SK-N-SH (cell line): ENCODE data around the gene PPP1R14C. TPM values are rescaled to one million over a fixed set of nuclear protein-coding genes. Genes with fewer than 3 reads are reported as not detected.

Source experiments
- CTCF ChIA-PET: fragments of 300-600, 350-600 bp; formaldehyde crosslinking; extraction: SDS; loops from one replicate; lab custom pipeline; 2021; lab: Yijun Ruan, JAX
- POLR2A ChIA-PET: fragments of 350-600 bp; sonication (Branson Sonifier 250); formaldehyde crosslinking; extraction: SDS; loops from one replicate; lab custom pipeline; 2020; ENCODE audit warnings: antibody characterized with exemption, inconsistent platforms; lab: Yijun Ruan, JAX
- DNase-seq: peaks from one replicate; pipeline ENCODE4 v3.0.0; 2012
- H2AFZ ChIP-seq: fragments of 200-600 bp; sonication (generic); 2 replicates; pipeline ENCODE4 v1.8.1; 2016; ENCODE audit warnings: antibody characterized with exemption, mild to moderate bottlenecking, low read depth
- H3F3A ChIP-seq: fragments of 200-600 bp; sonication (generic); replicated peaks from 2 replicates; pipeline ENCODE3; 2016; ENCODE audit warnings: antibody characterized with exemption, mild to moderate bottlenecking; ENCODE audit not compliant: insufficient read depth
- H3K27ac ChIP-seq, 2 experiments: fragments of 200-500 bp in 1 of 2; fragments of 200-600 bp in 1 of 2; sonication (Bioruptor generic) in 1 of 2; sonication (generic), shearing (Covaris generic) in 1 of 2; 2 replicates each; pipeline versions ENCODE4 v1.5.1 to v1.6.1; 2014 to 2016; ENCODE audit warnings: low read depth in 2 of 2, inconsistent platforms in 1 of 2, low read length in 1 of 2, mild to moderate bottlenecking in 1 of 2, mixed read lengths in 1 of 2
- H3K27me3 ChIP-seq: fragments of 200-600 bp; sonication (generic), shearing (Covaris generic); 2 replicates; pipeline ENCODE4 v1.6.1; 2016; ENCODE audit warnings: mixed run types; ENCODE audit not compliant: insufficient read depth
- H3K36me3 ChIP-seq, 2 experiments: fragments of 200-500 bp in 1 of 2; fragments of 200-600 bp in 1 of 2; sonication (Bioruptor generic) in 1 of 2; sonication (generic) in 1 of 2; replicated peaks in 1 of 2; 2 replicates each; pipeline versions ENCODE3 to v1.5.1; 2014 to 2016; ENCODE audit warnings: low read length in 1 of 2, mild to moderate bottlenecking in 1 of 2; ENCODE audit not compliant: insufficient read depth in 2 of 2, control insufficient read depth in 1 of 2
- H3K4me1 ChIP-seq, 2 experiments: fragments of 200-500 bp in 1 of 2; fragments of 200-600 bp in 1 of 2; sonication (Bioruptor generic) in 1 of 2; sonication (generic), shearing (Covaris generic) in 1 of 2; 2 replicates each; pipeline versions ENCODE4 v1.5.1 to v1.6.1; 2014 to 2016; ENCODE audit warnings: low read depth in 1 of 2, low read length in 1 of 2, mixed run types in 1 of 2; ENCODE audit not compliant: insufficient read depth in 2 of 2, control insufficient read depth in 1 of 2
- H3K4me2 ChIP-seq: fragments of 200-600 bp; sonication (generic), shearing (Covaris generic); 2 replicates; pipeline ENCODE4 v1.6.1; 2017; ENCODE audit warnings: mixed run types
- H3K4me3 ChIP-seq, 2 experiments: fragments of 200-500 bp in 1 of 2; fragments of 200-600 bp in 1 of 2; sonication (Bioruptor generic) in 1 of 2; sonication (generic), shearing (Covaris generic) in 1 of 2; 2 replicates each; pipeline versions ENCODE4 v1.5.1 to v1.8.1; 2014 to 2016; ENCODE audit warnings: low read depth in 2 of 2, inconsistent platforms in 1 of 2, low read length in 1 of 2, mild to moderate bottlenecking in 1 of 2, mixed read lengths in 1 of 2, moderate library complexity in 1 of 2
- H3K79me2 ChIP-seq: fragments of 200-600 bp; sonication (generic); 2 replicates; pipeline ENCODE4 v1.8.1; 2017; ENCODE audit warnings: mild to moderate bottlenecking; ENCODE audit not compliant: insufficient read depth
- H3K9ac ChIP-seq: fragments of 200-600 bp; sonication (generic); 2 replicates; pipeline ENCODE4 v1.6.1; 2017; ENCODE audit warnings: mixed run types
- H3K9me2 ChIP-seq: fragments of 200-600 bp; sonication (generic); 2 replicates; pipeline ENCODE4 v1.6.1; 2017; ENCODE audit warnings: mixed run types
- H3K9me3 ChIP-seq: fragments of 200-600 bp; sonication (generic); 2 replicates; pipeline ENCODE4 v1.6.1; 2017; ENCODE audit warnings: mixed run types, mild to moderate bottlenecking, moderate library complexity
- H4K20me1 ChIP-seq: fragments of 200-600 bp; sonication (generic); 2 replicates; pipeline ENCODE4 v1.6.1; 2017; ENCODE audit warnings: mild to moderate bottlenecking, mixed run types; ENCODE audit not compliant: insufficient read depth
- EP300 ChIP-seq, 2 experiments: IDR thresholded peaks; 2 replicates each; pipeline versions ENCODE4 v1.4.0 to v1.6.1; 2012; ENCODE audit warnings: borderline replicate concordance in 1 of 2, low read depth in 1 of 2, low read length in 1 of 2
- EZH2phosphoT487 ChIP-seq: fragments of 200-600 bp; sonication (generic); IDR thresholded peaks from 2 replicates; pipeline ENCODE4 v1.6.1; 2017; ENCODE audit warnings: low read depth, mixed run types, mild to moderate bottlenecking, antibody characterized with exemption, moderate library complexity, borderline replicate concordance
- FOXM1 ChIP-seq: IDR thresholded peaks from 2 replicates; pipeline ENCODE4 v1.4.0; 2012; ENCODE audit warnings: low read depth, mild to moderate bottlenecking
- GATA2 ChIP-seq: sonication (generic); formaldehyde crosslinking; IDR thresholded peaks from 2 replicates; pipeline ENCODE4 v1.5.0; 2020; ENCODE audit warnings: mild to moderate bottlenecking, missing genetic modification reagents
- MXI1 ChIP-seq: IDR thresholded peaks from 2 replicates; pipeline ENCODE4 v1.6.1; 2012; ENCODE audit warnings: mild to moderate bottlenecking, low read depth, low read length, improper control_type of control experiment
- NRF1 ChIP-seq: IDR thresholded peaks from 2 replicates; pipeline ENCODE4 v1.6.1; 2012; ENCODE audit warnings: low read depth, mild to moderate bottlenecking, low read length
- POLR2AphosphoS5 ChIP-seq: IDR thresholded peaks from 2 replicates; pipeline ENCODE4 v1.6.1; 2012; ENCODE audit warnings: low read depth, low read length
- RCOR1 ChIP-seq: fragments of 150-350 bp; IDR thresholded peaks from 2 replicates; pipeline ENCODE4 v1.6.1; 2017; ENCODE audit warnings: antibody characterized with exemption, low read length
- RFX5 ChIP-seq: IDR thresholded peaks from 2 replicates; pipeline ENCODE4 v1.6.1; 2012; ENCODE audit warnings: mild to moderate bottlenecking, improper control_type of control experiment, low read length
- RXRA ChIP-seq: IDR thresholded peaks from 2 replicates; pipeline ENCODE4 v1.4.0; 2012; ENCODE audit warnings: low read depth, mild to moderate bottlenecking, borderline replicate concordance
- TAF1 ChIP-seq: IDR thresholded peaks from 2 replicates; pipeline ENCODE4 v1.6.1; 2012; ENCODE audit warnings: low read depth, mild to moderate bottlenecking, low read length, moderate library complexity, borderline replicate concordance
- YY1 ChIP-seq: IDR thresholded peaks from 2 replicates; pipeline ENCODE4 v1.4.0; 2012; ENCODE audit warnings: low read depth, mild to moderate bottlenecking
- WGBS: methylation state at CpG from one replicate; pipeline ENCODE4 v1.1.6; 2017; ENCODE audit warnings: low lambda C conversion rate; 5-methylcytosine and 5-hydroxymethylcytosine counted together
- polyA plus RNA-seq, 3 experiments: library from polyadenylated mRNA; depleted of rRNA; stranded (reverse); fragments of >200 nt; gene quantifications; 2 replicates each; pipeline ENCODE4 v1.2.3, GENCODE V29; 2012
- TF ChIP-seq, protein P1 (sequence below): IDR thresholded peaks from 2 replicates; pipeline ENCODE4 v1.6.1; 2012; ENCODE audit warnings: mild to moderate bottlenecking, low read depth, low read length, moderate library complexity
- TF ChIP-seq, protein P2 (sequence below): fragments of 200-600 bp; sonication (generic); IDR thresholded peaks from 2 replicates; pipeline ENCODE4 v1.6.1; 2017; ENCODE audit warnings: antibody characterized with exemption, mild to moderate bottlenecking, moderate library complexity

Gene PPP1R14C
- polyA plus RNA-seq, 1 of the 3 experiments (the other 2 are of a cell fraction) = not detected

DNA sequence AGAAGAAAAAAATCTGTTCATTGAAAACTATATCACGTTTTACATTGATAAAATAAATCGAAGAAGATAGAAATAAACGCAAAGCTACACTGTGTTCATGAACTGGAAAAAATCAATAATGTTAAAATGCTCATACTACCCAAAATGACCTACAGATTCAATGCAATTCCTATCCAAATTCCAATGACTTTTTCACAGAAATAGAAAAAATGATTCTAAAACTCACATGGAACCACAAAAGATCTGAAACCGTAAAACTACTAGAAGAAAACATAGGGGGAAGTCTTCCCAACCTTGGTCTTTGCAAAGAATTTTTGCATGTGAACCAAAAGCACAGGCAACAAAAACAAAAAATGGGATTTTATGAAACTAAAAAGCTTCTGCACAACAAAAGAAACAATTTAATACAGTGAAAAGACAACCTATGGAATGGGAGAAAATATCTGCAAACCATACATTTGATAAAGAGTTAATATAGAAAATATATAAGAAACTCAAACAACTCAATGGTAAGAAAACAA, 40.0 kb upstream of the PPP1R14C start:
- no peaks in the 10 kb centered on the region for H3K9me2 ChIP-seq
- no peak overlapping the region for H3K9ac ChIP-seq
- TF ChIP-seq NRF1 = no peak
- no peaks in the 10 kb centered on the region for H3F3A ChIP-seq
- no peaks in the 10 kb centered on the region for H4K20me1 ChIP-seq
- no peak for DNase-seq
- no peak overlapping the region for H3K4me2 ChIP-seq
- no peak overlapping the region for H3K27ac ChIP-seq
- H2AFZ ChIP-seq = no peak overlapping the region
- POLR2A ChIA-PET = no interaction called here
- peaks cover 23% of the 10 kb centered on the region; the same call in 1 of the 2 replicates for H3K27me3 ChIP-seq
- WGBS = 51% methylated on average over 4 of the region's 4 CpGs
- H3K4me3 ChIP-seq = no peak overlapping the region
- CTCF ChIA-PET = no interaction called here
- H3K79me2 ChIP-seq = no peaks in the 10 kb centered on the region
- H3K4me1 ChIP-seq = no peaks in the 10 kb centered on the region
- no peaks in the 10 kb centered on the region for H3K9me3 ChIP-seq
- no peaks in the 10 kb centered on the region for H3K36me3 ChIP-seq

DNA sequence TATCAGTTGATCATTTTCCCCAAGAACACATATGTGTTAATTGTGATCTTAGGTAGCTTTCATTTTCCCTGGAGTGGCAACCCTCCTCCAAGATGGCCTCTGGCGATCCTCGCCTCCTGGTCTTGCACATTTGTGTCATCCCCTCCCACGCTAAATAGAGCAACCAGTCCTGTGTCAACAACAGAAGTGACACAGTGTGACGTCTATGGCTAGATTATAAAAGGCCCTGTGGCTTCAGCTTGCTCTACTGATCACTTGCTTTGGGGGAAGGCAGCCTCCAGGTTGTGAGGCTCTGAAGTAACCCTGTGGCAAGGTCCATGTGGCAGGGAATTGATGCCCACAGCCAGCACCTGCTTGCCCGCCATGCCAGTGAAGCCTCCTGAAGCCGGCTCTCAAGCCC, 30.6 kb upstream of the PPP1R14C start:
- Histone ChIP-seq H3F3A (no peaks in the 10 kb centered on the region), H3K27me3 (peaks cover 8% of the 10 kb centered on the region), H4K20me1 (no peaks in the 10 kb centered on the region), H3K9ac (no peak overlapping the region), H3K4me3 (no peak overlapping the region), H3K27ac (no peak overlapping the region), H3K4me1 (no peaks in the 10 kb centered on the region), H3K9me2 (no peaks in the 10 kb centered on the region), H3K36me3 (no peaks in the 10 kb centered on the region), H2AFZ (no peak overlapping the region), H3K9me3 (no peaks in the 10 kb centered on the region), H3K4me2 (no peak overlapping the region), H3K79me2 (no peaks in the 10 kb centered on the region)
- ChIA-PET POLR2A (no interaction called here), CTCF (no interaction called here)
- 0% methylated on average over 4 of the region's 6 CpGs for WGBS
- DNase-seq = no peak
- TF ChIP-seq, protein P1, sequence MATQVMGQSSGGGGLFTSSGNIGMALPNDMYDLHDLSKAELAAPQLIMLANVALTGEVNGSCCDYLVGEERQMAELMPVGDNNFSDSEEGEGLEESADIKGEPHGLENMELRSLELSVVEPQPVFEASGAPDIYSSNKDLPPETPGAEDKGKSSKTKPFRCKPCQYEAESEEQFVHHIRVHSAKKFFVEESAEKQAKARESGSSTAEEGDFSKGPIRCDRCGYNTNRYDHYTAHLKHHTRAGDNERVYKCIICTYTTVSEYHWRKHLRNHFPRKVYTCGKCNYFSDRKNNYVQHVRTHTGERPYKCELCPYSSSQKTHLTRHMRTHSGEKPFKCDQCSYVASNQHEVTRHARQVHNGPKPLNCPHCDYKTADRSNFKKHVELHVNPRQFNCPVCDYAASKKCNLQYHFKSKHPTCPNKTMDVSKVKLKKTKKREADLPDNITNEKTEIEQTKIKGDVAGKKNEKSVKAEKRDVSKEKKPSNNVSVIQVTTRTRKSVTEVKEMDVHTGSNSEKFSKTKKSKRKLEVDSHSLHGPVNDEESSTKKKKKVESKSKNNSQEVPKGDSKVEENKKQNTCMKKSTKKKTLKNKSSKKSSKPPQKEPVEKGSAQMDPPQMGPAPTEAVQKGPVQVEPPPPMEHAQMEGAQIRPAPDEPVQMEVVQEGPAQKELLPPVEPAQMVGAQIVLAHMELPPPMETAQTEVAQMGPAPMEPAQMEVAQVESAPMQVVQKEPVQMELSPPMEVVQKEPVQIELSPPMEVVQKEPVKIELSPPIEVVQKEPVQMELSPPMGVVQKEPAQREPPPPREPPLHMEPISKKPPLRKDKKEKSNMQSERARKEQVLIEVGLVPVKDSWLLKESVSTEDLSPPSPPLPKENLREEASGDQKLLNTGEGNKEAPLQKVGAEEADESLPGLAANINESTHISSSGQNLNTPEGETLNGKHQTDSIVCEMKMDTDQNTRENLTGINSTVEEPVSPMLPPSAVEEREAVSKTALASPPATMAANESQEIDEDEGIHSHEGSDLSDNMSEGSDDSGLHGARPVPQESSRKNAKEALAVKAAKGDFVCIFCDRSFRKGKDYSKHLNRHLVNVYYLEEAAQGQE = no peak
- TF ChIP-seq TAF1 = no peak
- TF ChIP-seq NRF1 = no peak
- TF ChIP-seq EZH2phosphoT487 = no peak
- no peak for TF ChIP-seq EP300 (IDR thresholded peaks at IDR 0.05; ENCODE audit: borderline replicate concordance in 1 of 2, low read depth in 1 of 2, low read length in 1 of 2)
- TF ChIP-seq, protein P2, sequence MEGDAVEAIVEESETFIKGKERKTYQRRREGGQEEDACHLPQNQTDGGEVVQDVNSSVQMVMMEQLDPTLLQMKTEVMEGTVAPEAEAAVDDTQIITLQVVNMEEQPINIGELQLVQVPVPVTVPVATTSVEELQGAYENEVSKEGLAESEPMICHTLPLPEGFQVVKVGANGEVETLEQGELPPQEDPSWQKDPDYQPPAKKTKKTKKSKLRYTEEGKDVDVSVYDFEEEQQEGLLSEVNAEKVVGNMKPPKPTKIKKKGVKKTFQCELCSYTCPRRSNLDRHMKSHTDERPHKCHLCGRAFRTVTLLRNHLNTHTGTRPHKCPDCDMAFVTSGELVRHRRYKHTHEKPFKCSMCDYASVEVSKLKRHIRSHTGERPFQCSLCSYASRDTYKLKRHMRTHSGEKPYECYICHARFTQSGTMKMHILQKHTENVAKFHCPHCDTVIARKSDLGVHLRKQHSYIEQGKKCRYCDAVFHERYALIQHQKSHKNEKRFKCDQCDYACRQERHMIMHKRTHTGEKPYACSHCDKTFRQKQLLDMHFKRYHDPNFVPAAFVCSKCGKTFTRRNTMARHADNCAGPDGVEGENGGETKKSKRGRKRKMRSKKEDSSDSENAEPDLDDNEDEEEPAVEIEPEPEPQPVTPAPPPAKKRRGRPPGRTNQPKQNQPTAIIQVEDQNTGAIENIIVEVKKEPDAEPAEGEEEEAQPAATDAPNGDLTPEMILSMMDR = no peak
- TF ChIP-seq GATA2 (CRISPR knock-in tag) = no peak
- TF ChIP-seq RCOR1 = no peak
- no peak for TF ChIP-seq RFX5
- TF ChIP-seq YY1 = no peak
- TF ChIP-seq POLR2AphosphoS5 = no peak
- no peak for TF ChIP-seq RXRA
- no peak for TF ChIP-seq MXI1
- no peak for TF ChIP-seq FOXM1
